Mesendoderm (in vitro differentiated cells): ENCODE data around the gene EEIG1.

ENCODE experiments used
- DNase-seq: peaks from one replicate; pipeline ENCODE4 v3.0.0; 2013
- H2AK5ac ChIP-seq: 2 replicates; pipeline ENCODE4 v1.6.1; 2013; ENCODE audit warnings: low read length, inconsistent platforms
- H2BK120ac ChIP-seq: 2 replicates; pipeline ENCODE4 v1.6.1; 2013; ENCODE audit warnings: low read depth, mild to moderate bottlenecking, low read length, moderate library complexity, mixed read lengths
- H2BK15ac ChIP-seq: replicated peaks from 2 replicates; pipeline ENCODE4 v1.6.1; 2013; ENCODE audit warnings: low read depth, mild to moderate bottlenecking, moderate library complexity
- H2BK5ac ChIP-seq: 2 replicates; pipeline ENCODE4 v1.6.1; 2013; ENCODE audit warnings: low read length, inconsistent platforms
- H3K18ac ChIP-seq: 2 replicates; pipeline ENCODE4 v1.6.1; 2013; ENCODE audit warnings: mild to moderate bottlenecking, low read length, mixed read lengths
- H3K23ac ChIP-seq: one replicate; pipeline ENCODE4 v1.6.1; 2013; ENCODE audit warnings: low read length
- H3K27ac ChIP-seq: 2 replicates; pipeline ENCODE4 v1.5.1; 2013; ENCODE audit warnings: low read depth, mild to moderate bottlenecking, inconsistent platforms, low read length, moderate library complexity
- H3K27me3 ChIP-seq: 2 replicates; pipeline ENCODE4 v1.6.1; 2013; ENCODE audit warnings: low read length, control low read depth, mild to moderate bottlenecking, inconsistent platforms; ENCODE audit not compliant: insufficient read depth, poor library complexity
- H3K36me3 ChIP-seq: 2 replicates; pipeline ENCODE4 v1.6.1; 2013; ENCODE audit warnings: low read length, inconsistent platforms; ENCODE audit not compliant: control insufficient read depth, insufficient read depth
- H3K4ac ChIP-seq: one replicate; pipeline ENCODE4 v1.6.1; 2013; ENCODE audit warnings: low read depth, mild to moderate bottlenecking, low read length, moderate library complexity
- H3K4me1 ChIP-seq: 2 replicates; pipeline ENCODE4 v1.6.1; 2013; ENCODE audit warnings: low read depth, low read length, inconsistent platforms; ENCODE audit not compliant: control insufficient read depth
- H3K4me2 ChIP-seq: 2 replicates; pipeline ENCODE4 v1.6.1; 2013; ENCODE audit warnings: low read length
- H3K4me3 ChIP-seq: 2 replicates; pipeline ENCODE4 v1.5.1; 2013; ENCODE audit warnings: mild to moderate bottlenecking, low read length
- H3K56ac ChIP-seq: one replicate; pipeline ENCODE4 v1.6.1; 2013; ENCODE audit warnings: low read length
- H3K79me1 ChIP-seq: 2 replicates; pipeline ENCODE4 v1.6.1; 2013; ENCODE audit warnings: low read length, inconsistent platforms
- H3K79me2 ChIP-seq: 2 replicates; pipeline ENCODE4 v1.6.1; 2013; ENCODE audit warnings: mild to moderate bottlenecking, low read length; ENCODE audit not compliant: control insufficient read depth, insufficient read depth
- H3K9ac ChIP-seq: 2 replicates; pipeline ENCODE4 v1.6.1; 2013; ENCODE audit warnings: low read length, inconsistent platforms
- H4K5ac ChIP-seq: one replicate; pipeline ENCODE4 v1.6.1; 2013; ENCODE audit warnings: low read length
- H4K8ac ChIP-seq: one replicate; pipeline ENCODE4 v1.6.1; 2013; ENCODE audit warnings: low read depth, mild to moderate bottlenecking, control low read depth, low read length, moderate library complexity
- WGBS: extraction: QIAGEN DNeasy Blood & Tissue Kit; methylation state at CpG from one replicate; pipeline ENCODE4 v1.1.7; 2013; ENCODE audit warnings: low lambda C conversion rate, missing lambda C conversion rate; ENCODE audit not compliant: insufficient coverage; ENCODE audit errors: extremely low coverage; 5-methylcytosine and 5-hydroxymethylcytosine counted together

The EEIG1 gene

GRCh38 chr9:127945942-127946341 is 34.8 kb downstream of the EEIG1 start:
- Histone ChIP-seq H3K18ac (no peak overlapping the region), H3K56ac (no peak overlapping the region), H3K4me3 (no peak overlapping the region), H3K23ac (no peak overlapping the region), H4K8ac (no peak overlapping the region), H2BK5ac (no peak overlapping the region), H3K4ac (no peak overlapping the region), H3K36me3 (peaks cover 2% of the 10 kb centered on the region), H3K27me3 (no peaks in the 10 kb centered on the region), H2AK5ac (no peak overlapping the region), H3K4me2 (no peak overlapping the region), H3K79me2 (no peaks in the 10 kb centered on the region), H2BK120ac (no peak overlapping the region), H2BK15ac (no peak overlapping the region), H3K9ac (no peak overlapping the region), H3K79me1 (no peaks in the 10 kb centered on the region), H4K5ac (no peak overlapping the region), H3K4me1 (no peaks in the 10 kb centered on the region), H3K27ac (no peak overlapping the region)
- no peak for DNase-seq
- WGBS: no CpG with 5 or more reads among the region's 9 CpGs

GRCh38 chr9:127945338-127945737 is 35.5 kb downstream of the EEIG1 start:
- no peak overlapping the region for H2AK5ac ChIP-seq
- no peaks in the 10 kb centered on the region for H3K27me3 ChIP-seq
- no peaks in the 10 kb centered on the region for H3K79me1 ChIP-seq
- H3K4me2 ChIP-seq: no peak overlapping the region
- H3K18ac ChIP-seq: no peak overlapping the region
- H2BK5ac ChIP-seq: no peak overlapping the region
- H2BK15ac ChIP-seq: no peak overlapping the region
- DNase-seq: no peak
- H3K4ac ChIP-seq: no peak overlapping the region
- no peak overlapping the region for H2BK120ac ChIP-seq
- H3K27ac ChIP-seq: no peak overlapping the region
- no peaks in the 10 kb centered on the region for H3K4me1 ChIP-seq
- peaks cover 2% of the 10 kb centered on the region for H3K36me3 ChIP-seq
- no peak overlapping the region for H4K8ac ChIP-seq
- no peak overlapping the region for H3K9ac ChIP-seq
- no CpG with 5 or more reads among the region's 24 CpGs for WGBS
- H3K79me2 ChIP-seq: no peaks in the 10 kb centered on the region
- no peak overlapping the region for H4K5ac ChIP-seq
- no peak overlapping the region for H3K56ac ChIP-seq
- no peak overlapping the region for H3K23ac ChIP-seq
- H3K4me3 ChIP-seq: no peak overlapping the region

GRCh38 chr9:127944586-127945218 is 36.1 kb downstream of the EEIG1 start:
- H3K79me2 ChIP-seq: no peaks in the 10 kb centered on the region
- WGBS: no CpG with 5 or more reads among the region's 38 CpGs

GRCh38 chr9:127943731-127944144 is 37.1 kb downstream of the EEIG1 start:
- Histone ChIP-seq H3K27me3 (no peaks in the 10 kb centered on the region), H3K9ac (no peak overlapping the region), H2BK120ac (no peak overlapping the region), H2BK15ac (no peak overlapping the region), H3K4me2 (no peak overlapping the region), H3K23ac (no peak overlapping the region), H4K8ac (no peak overlapping the region), H2BK5ac (no peak overlapping the region), H3K4me1 (no peaks in the 10 kb centered on the region), H3K4me3 (no peak overlapping the region), H3K27ac (no peak overlapping the region), H2AK5ac (no peak overlapping the region), H3K79me2 (no peaks in the 10 kb centered on the region), H3K36me3 (peaks cover 2% of the 10 kb centered on the region), H4K5ac (no peak overlapping the region), H3K56ac (no peak overlapping the region), H3K4ac (no peak overlapping the region), H3K18ac (no peak overlapping the region), H3K79me1 (no peaks in the 10 kb centered on the region)
- no CpG with 5 or more reads among the region's 13 CpGs for WGBS
- DNase-seq: peak; percentile 90

More at GRCh38 chr9:127944586-127945218, 36.1 kb downstream of the EEIG1 start:
- H2BK15ac ChIP-seq: no peak overlapping the region
- no peak overlapping the region for H2BK5ac ChIP-seq
- H2AK5ac ChIP-seq: no peak overlapping the region
- no peaks in the 10 kb centered on the region for H3K27me3 ChIP-seq
- no peak overlapping the region for H3K4ac ChIP-seq
- H3K27ac ChIP-seq: no peak overlapping the region
- H4K5ac ChIP-seq: no peak overlapping the region
- no peak overlapping the region for H2BK120ac ChIP-seq
- no peak overlapping the region for H3K56ac ChIP-seq
- H3K23ac ChIP-seq: no peak overlapping the region
- H4K8ac ChIP-seq: no peak overlapping the region
- no peak overlapping the region for H3K4me3 ChIP-seq
- no peak for DNase-seq
- H3K36me3 ChIP-seq: peaks cover 2% of the 10 kb centered on the region
- H3K4me2 ChIP-seq: no peak overlapping the region
- no peaks in the 10 kb centered on the region for H3K79me1 ChIP-seq
- H3K9ac ChIP-seq: no peak overlapping the region
- no peak overlapping the region for H3K18ac ChIP-seq
- no peaks in the 10 kb centered on the region for H3K4me1 ChIP-seq

GRCh38 chr9:127943011-127943662 is 37.7 kb downstream of the EEIG1 start:
- Histone ChIP-seq H3K79me2 (no peaks in the 10 kb centered on the region), H3K79me1 (no peaks in the 10 kb centered on the region), H4K8ac (no peak overlapping the region), H3K4ac (no peak overlapping the region), H4K5ac (no peak overlapping the region), H3K9ac (no peak overlapping the region), H2AK5ac (no peak overlapping the region), H3K56ac (no peak overlapping the region), H3K4me1 (no peaks in the 10 kb centered on the region), H2BK5ac (no peak overlapping the region), H2BK15ac (no peak overlapping the region), H3K23ac (no peak overlapping the region), H3K36me3 (peaks cover 2% of the 10 kb centered on the region), H2BK120ac (no peak overlapping the region), H3K27me3 (no peaks in the 10 kb centered on the region), H3K27ac (no peak overlapping the region), H3K18ac (no peak overlapping the region), H3K4me2 (no peak overlapping the region), H3K4me3 (no peak overlapping the region)
- WGBS: no CpG with 5 or more reads among the region's 14 CpGs
- DNase-seq: no peak
